CD14-positive monocyte (primary cell): ENCODE measurements around the gene AHCTF1. TPM values are rescaled to one million over a fixed set of nuclear protein-coding genes. Genes with fewer than 3 reads are reported as not detected.

Experiments
- DNase-seq, 3 donors: peaks; one replicate each; pipeline ENCODE4 v3.0.0-alpha.2; 2011 to 2022
- H2AFZ ChIP-seq: 2 replicates; pipeline ENCODE4 v1.6.0; 2012; ENCODE audit warnings: mild to moderate bottlenecking, low read depth, low read length, inconsistent platforms; ENCODE audit not compliant: insufficient read depth, poor library complexity, severe bottlenecking
- H3K27ac ChIP-seq, 2 donors: 1 replicate in 1 of 2; 2 replicates in 1 of 2; pipeline ENCODE4 v1.5.1; 2012 to 2013; ENCODE audit warnings: low read length in 2 of 2, control low read depth in 1 of 2, inconsistent platforms in 1 of 2, low read depth in 1 of 2, mild to moderate bottlenecking in 1 of 2
- H3K27me3 ChIP-seq, 2 donors: one replicate each; pipeline versions ENCODE4 v1.6.0 to v1.6.1; 2011 to 2013; ENCODE audit warnings: low read length in 2 of 2; ENCODE audit not compliant: control insufficient read depth in 2 of 2, insufficient read depth in 2 of 2
- H3K36me3 ChIP-seq, 2 donors: replicated peaks in 1 of 2; 1 replicate in 1 of 2; 2 replicates in 1 of 2; pipeline versions ENCODE4 v1.5.1 to v1.6.1; 2012 to 2013; ENCODE audit warnings: low read length in 2 of 2, control low read depth in 1 of 2, inconsistent platforms in 1 of 2, mild to moderate bottlenecking in 1 of 2; ENCODE audit not compliant: insufficient read depth in 2 of 2, control insufficient read depth in 1 of 2
- H3K4me1 ChIP-seq, 2 donors: 1 replicate in 1 of 2; 2 replicates in 1 of 2; pipeline versions ENCODE4 v1.5.1 to v1.6.1; 2012 to 2013; ENCODE audit warnings: low read length in 2 of 2, control low read depth in 1 of 2, inconsistent platforms in 1 of 2, mild to moderate bottlenecking in 1 of 2, moderate library complexity in 1 of 2; ENCODE audit not compliant: insufficient read depth in 2 of 2, control insufficient read depth in 1 of 2
- H3K4me2 ChIP-seq: replicated peaks from 2 replicates; pipeline ENCODE3; 2012; ENCODE audit warnings: low read length, moderate library complexity, mild to moderate bottlenecking; ENCODE audit not compliant: poor library complexity, severe bottlenecking; ENCODE audit errors: extremely low read depth
- H3K4me3 ChIP-seq, 3 experiments: fragments of 200-600 bp in 1 of 3; sonication (generic) in 1 of 3; replicated peaks in 1 of 3; 1 replicate in 2 of 3; 2 replicates in 1 of 3; pipeline ENCODE4 v1.5.1; 2011 to 2013; ENCODE audit warnings: low read length in 3 of 3, mild to moderate bottlenecking in 3 of 3, control low read depth in 2 of 3, low read depth in 2 of 3, inconsistent platforms in 1 of 3, moderate library complexity in 1 of 3
- H3K79me2 ChIP-seq: 2 replicates; pipeline ENCODE4 v1.6.0; 2012; ENCODE audit warnings: mild to moderate bottlenecking, control low read depth, inconsistent platforms, low read length, moderate library complexity; ENCODE audit not compliant: insufficient read depth
- H3K9ac ChIP-seq: 2 replicates; pipeline ENCODE4 v1.6.0; 2017; ENCODE audit warnings: low read length, mild to moderate bottlenecking; ENCODE audit not compliant: insufficient read depth, poor library complexity, severe bottlenecking
- H3K9me3 ChIP-seq, 2 donors: replicated peaks in 1 of 2; 1 replicate in 1 of 2; 2 replicates in 1 of 2; pipeline versions ENCODE4 v1.5.1 to v1.6.1; 2012 to 2013; ENCODE audit warnings: low read length in 2 of 2, control low read depth in 1 of 2; ENCODE audit not compliant: control insufficient read depth in 1 of 2, insufficient read depth in 1 of 2
- H4K20me1 ChIP-seq: 2 replicates; pipeline ENCODE4 v1.6.0; 2012; ENCODE audit warnings: mild to moderate bottlenecking, low read length, control low read depth, moderate library complexity; ENCODE audit not compliant: insufficient read depth
- H3K27ac Mint-ChIP-seq, 7 donors: one replicate each; pipeline ENCODE4 v1.8.0; 2020; ENCODE audit warnings: mild to moderate bottlenecking in 7 of 7, mixed read lengths in 7 of 7, moderate library complexity in 6 of 7, inconsistent platforms in 2 of 7
- H3K27me3 Mint-ChIP-seq, 3 donors: one replicate each; pipeline ENCODE4 v1.8.0; 2021 to 2022; ENCODE audit warnings: low read depth in 3 of 3, mild to moderate bottlenecking in 3 of 3, mixed read lengths in 3 of 3, moderate library complexity in 3 of 3, inconsistent platforms in 1 of 3
- H3K36me3 Mint-ChIP-seq, 2 donors: one replicate each; pipeline ENCODE4 v1.8.0; 2020; ENCODE audit warnings: mixed read lengths in 2 of 2, inconsistent platforms in 1 of 2, mild to moderate bottlenecking in 1 of 2
- H3K4me1 Mint-ChIP-seq: one replicate; pipeline ENCODE4 v1.8.0; 2020; ENCODE audit warnings: mild to moderate bottlenecking, mixed read lengths
- H3K4me3 Mint-ChIP-seq, 2 donors: one replicate each; pipeline ENCODE4 v1.8.0; 2020; ENCODE audit warnings: mild to moderate bottlenecking in 2 of 2, mixed read lengths in 2 of 2, moderate library complexity in 1 of 2
- H3K9me3 Mint-ChIP-seq, 7 donors: one replicate each; pipeline ENCODE4 v1.8.0; 2020 to 2022; ENCODE audit warnings: mixed read lengths in 7 of 7, mild to moderate bottlenecking in 6 of 7, moderate library complexity in 6 of 7, inconsistent platforms in 2 of 7
- CTCF ChIP-seq: fragments of 200-600 bp; IDR thresholded peaks from one replicate; pipeline ENCODE4 v1.8.0; 2022; ENCODE audit warnings: antibody characterized with exemption, mild to moderate bottlenecking
- WGBS: methylation state at CpG from one replicate; pipeline ENCODE4 v1.1.5; 2013; ENCODE audit warnings: missing lambda C conversion rate; ENCODE audit not compliant: insufficient coverage; 5-methylcytosine and 5-hydroxymethylcytosine counted together
- intact Hi-C, 2 donors: fragments of 100-400 bp; cut with micrococcal nuclease; formaldehyde crosslinking; loops; one replicate each; pipeline versions ENCODE4 v1.15.0 to v1.15.1; 2023
- polyA plus RNA-seq, 3 donors: library from polyadenylated mRNA; depleted of rRNA in 1 of 3; unstranded in 2 of 3; stranded (reverse) in 1 of 3; fragments of 300-500 nt in 2 of 3; fragments of >200 nt in 1 of 3; fragmentation: Illumina TruSeq in 2 of 3; gene quantifications; 1 replicate in 2 of 3; 2 replicates in 1 of 3; pipeline ENCODE4 v1.2.3, GENCODE V29; 2012 to 2021

The AHCTF1 gene
- polyA plus RNA-seq, 3 donors, result 2.4 to 8.8 (median 5.4) TPM

- intact Hi-C loops, result no loop called here
- no peak for DNase-seq
- H3K9ac ChIP-seq, result no peak overlapping the region
- peaks cover 9 to 10% of the 10 kb centered on the region in 2 donors for H3K4me1 ChIP-seq
- H2AFZ ChIP-seq, result no peak overlapping the region
- H3K27me3 ChIP-seq, result no peaks in the 10 kb centered on the region
- H3K4me3 ChIP-seq, result no peak overlapping the region
- Mint-ChIP-seq H3K4me1 (peaks cover 18% of the 10 kb centered on the region), H3K4me3 (no peak overlapping the region), H3K27me3 (peaks cover 0 to 6% (median 3%) of the 10 kb centered on the region in 3 donors), H3K27ac (no peak overlapping the region), H3K9me3 (peaks cover 0 to 6% (median 2%) of the 10 kb centered on the region in 7 donors), H3K36me3 (no peaks in the 10 kb centered on the region)
- H3K36me3 ChIP-seq, result no peaks in the 10 kb centered on the region
- no peaks in the 10 kb centered on the region for H4K20me1 ChIP-seq
- WGBS, result 69% methylated on average over 8 of the region's 18 CpGs
- no peaks in the 10 kb centered on the region for H3K79me2 ChIP-seq
- no peak overlapping the region for H3K4me2 ChIP-seq
- H3K27ac ChIP-seq, result no peak overlapping the region
- H3K9me3 ChIP-seq, result no peaks in the 10 kb centered on the region
- no peak for TF ChIP-seq CTCF
Measured at GRCh38 chr1:246794048-246794827, 137.5 kb downstream of the AHCTF1 start.

DNA sequence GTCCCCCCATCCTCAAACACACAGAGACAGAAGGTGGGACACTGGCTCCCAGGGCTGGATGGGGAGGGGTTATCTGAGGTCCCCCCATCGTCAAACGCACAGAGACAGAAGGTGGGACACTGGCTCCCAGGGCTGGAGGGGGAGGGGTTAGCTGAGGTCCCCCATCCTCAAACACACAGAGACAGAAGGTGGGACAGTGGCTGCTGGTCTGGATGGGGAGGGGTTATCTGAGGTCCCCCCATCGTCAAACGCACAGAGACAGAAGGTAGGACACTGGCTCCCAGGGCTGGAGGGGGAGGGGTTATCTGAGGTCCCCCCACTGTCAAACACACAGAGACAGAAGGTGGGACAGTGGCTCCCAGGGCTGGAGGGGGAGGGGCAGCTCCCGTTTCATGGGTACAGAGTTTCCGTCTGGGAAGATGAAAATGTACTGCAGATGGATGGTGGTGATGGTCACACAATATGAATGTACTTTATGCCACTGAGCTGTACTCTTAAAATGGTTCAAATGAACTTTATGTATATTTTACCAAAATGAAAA lies 138.3 kb downstream of the AHCTF1 start:
- Histone ChIP-seq H3K4me1 (peaks cover 12 to 17% of the 10 kb centered on the region in 2 donors), H4K20me1 (no peaks in the 10 kb centered on the region), H2AFZ (no peak overlapping the region), H3K27ac (no peak overlapping the region), H3K79me2 (no peaks in the 10 kb centered on the region), H3K36me3 (no peaks in the 10 kb centered on the region), H3K27me3 (no peaks in the 10 kb centered on the region), H3K4me2 (no peak overlapping the region), H3K9ac (no peak overlapping the region), H3K4me3 (no peak overlapping the region), H3K9me3 (no peaks in the 10 kb centered on the region)
- intact Hi-C loops, result no loop called here
- TF ChIP-seq CTCF, result no peak
- Mint-ChIP-seq H3K9me3 (peaks cover 0 to 6% (median 2%) of the 10 kb centered on the region in 7 donors), H3K4me1 (peaks cover 23% of the 10 kb centered on the region), H3K4me3 (no peak overlapping the region), H3K27ac (peak overlapping the region in 2 of 7 donors; percentile 18 to 57), H3K36me3 (no peaks in the 10 kb centered on the region), H3K27me3 (peaks cover 5 to 7% (median 6%) of the 10 kb centered on the region in 3 donors)
- no CpG with 5 or more reads among the region's 6 CpGs for WGBS
- no peak for DNase-seq
